Daoy (cell line): Measurements from ENCODE around the gene COL5A2. TPM values are rescaled to one million over a fixed set of nuclear protein-coding genes. Genes with fewer than 3 reads are reported as not detected.
A peak's percentile ranks its signal among the peaks of the same experiment; 100 is the strongest.

ENCODE experiments used
- DNase-seq: peaks from one replicate; pipeline ENCODE4 v3.0.0-alpha.2; 2015; ENCODE audit warnings: low read depth
- total RNA-seq: library from RNA; depleted of rRNA; stranded (reverse); fragments of >200 nt; shearing (Covaris generic); gene quantifications from 2 replicates; pipeline ENCODE4 v1.2.3, GENCODE V29; 2014

Gene COL5A2
- total RNA-seq, 1 experiment from 2014 or later = 34.9 TPM

GRCh38 chr2:189147989-189148388 lies 31.6 kb downstream of the COL5A2 start:
- no peak for DNase-seq

DNA sequence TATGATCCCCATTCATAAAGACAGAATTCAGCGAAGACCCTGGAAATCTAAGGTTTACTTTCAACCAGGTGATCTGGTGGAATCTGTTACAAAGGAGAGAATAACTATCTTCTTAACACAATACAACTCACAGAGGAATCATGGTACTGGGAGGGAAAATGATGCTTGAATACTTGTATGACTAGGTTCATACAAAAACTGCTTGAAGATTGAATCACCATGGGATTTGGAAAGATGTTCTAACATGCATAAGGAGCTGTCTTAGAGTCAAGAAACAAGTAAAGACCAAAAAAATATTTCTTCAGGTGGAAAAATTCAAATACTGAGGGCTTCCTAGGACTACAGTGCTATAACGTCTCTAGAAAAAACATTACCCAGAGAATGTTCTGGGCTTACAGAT lies 32.2 kb downstream of the COL5A2 start:
- no peak for DNase-seq

GRCh38 chr2:189146553-189146952 lies 33.0 kb downstream of the COL5A2 start:
- no peak for DNase-seq

DNA sequence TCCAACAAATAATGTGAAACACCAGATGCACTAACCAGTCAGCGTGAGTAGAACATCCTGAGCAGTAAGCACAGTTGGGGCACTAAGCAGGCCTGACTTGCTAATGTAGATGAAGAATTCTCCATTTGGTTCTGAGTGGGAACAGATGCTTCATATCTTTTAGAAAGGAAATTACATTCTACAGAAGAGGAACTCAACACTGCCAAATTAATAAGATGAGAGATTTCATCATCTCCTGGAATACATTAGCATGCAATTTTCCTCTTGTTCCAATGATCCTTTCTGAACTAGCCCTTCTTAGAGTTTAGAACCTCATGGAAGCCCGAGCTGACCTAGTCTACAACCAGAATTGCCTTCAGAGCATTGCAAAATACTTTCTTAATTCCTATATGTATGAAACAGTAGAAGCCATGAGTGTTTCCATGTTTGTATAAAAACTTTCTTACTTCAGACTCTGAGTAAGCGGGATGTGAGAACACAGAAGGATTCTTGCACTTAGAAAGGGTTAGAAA lies 34.8 kb downstream of the COL5A2 start:
- DNase-seq = no peak

GRCh38 chr2:189143925-189144324 lies 35.6 kb downstream of the COL5A2 start:
- DNase-seq = no peak

- DNase-seq = peak; percentile 47
Observed at GRCh38 chr2:189142893-189143759, 36.4 kb downstream of the COL5A2 start.

DNA sequence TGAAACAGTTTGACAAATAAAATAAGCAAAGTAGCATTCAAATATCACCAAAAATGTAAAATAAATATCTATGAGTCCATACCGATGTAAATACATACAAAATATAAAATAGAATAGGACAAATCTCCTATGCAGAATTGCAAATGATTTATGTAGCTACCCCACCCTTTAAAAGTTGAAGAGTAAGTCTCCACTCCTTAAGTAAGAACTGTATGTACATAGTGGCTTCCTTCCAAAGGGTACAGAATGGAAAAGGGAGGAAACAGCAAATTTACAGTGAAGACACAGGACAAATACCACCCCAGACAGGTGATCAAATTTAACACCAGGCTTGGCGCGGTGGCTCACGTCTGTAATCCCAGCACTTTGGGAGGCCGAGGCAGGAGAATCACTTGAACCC lies 40.8 kb downstream of the COL5A2 start:
- DNase-seq = no peak

GRCh38 chr2:189137519-189137918 lies 42.0 kb downstream of the COL5A2 start:
- no peak for DNase-seq

DNA sequence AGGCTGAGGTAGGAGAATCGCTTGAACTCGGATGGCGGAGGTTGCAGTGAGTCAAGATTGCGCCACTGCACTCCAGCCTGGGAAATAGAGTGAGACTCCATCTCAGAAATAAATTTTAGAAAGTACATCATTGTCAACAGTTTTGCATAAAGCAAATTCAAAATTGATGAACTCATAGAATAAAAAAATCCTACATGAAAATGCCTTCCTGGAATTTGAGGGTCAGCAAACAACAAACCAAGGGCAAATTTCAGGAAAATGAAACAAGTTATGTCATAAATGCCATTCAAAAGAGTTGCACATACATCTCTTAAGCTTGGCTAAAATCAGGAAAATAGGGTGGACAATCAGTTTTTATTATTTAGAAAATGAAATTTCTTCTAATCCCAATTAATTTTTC lies 45.1 kb downstream of the COL5A2 start:
- DNase-seq = no peak

- DNase-seq = no peak
Observed at GRCh38 chr2:189131991-189132390, 47.6 kb downstream of the COL5A2 start.

GRCh38 chr2:189129971-189130370 lies 49.6 kb downstream of the COL5A2 start:
- peak; percentile 51 for DNase-seq

DNA sequence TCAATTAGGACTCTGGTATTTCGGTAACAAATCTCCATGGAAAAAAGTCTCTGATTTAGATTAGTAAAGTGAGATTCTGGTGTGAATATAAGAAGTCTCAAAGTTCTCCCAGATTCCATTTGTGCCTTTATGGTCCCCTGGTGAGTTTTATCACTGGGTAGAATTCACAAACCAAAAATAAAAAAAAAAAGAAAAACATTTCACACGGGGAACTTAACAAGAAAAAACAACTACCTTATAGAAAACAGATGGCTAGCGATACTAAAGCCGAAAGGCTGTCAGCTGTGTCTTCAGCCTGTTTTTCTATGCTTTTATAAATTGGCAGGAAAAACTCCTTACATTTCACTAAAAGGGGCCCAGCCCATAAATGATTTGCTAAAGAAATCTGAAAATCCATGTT lies 50.6 kb downstream of the COL5A2 start:
- DNase-seq = no peak

GRCh38 chr2:189127756-189128155 lies 51.8 kb downstream of the COL5A2 start:
- DNase-seq = no peak

DNA sequence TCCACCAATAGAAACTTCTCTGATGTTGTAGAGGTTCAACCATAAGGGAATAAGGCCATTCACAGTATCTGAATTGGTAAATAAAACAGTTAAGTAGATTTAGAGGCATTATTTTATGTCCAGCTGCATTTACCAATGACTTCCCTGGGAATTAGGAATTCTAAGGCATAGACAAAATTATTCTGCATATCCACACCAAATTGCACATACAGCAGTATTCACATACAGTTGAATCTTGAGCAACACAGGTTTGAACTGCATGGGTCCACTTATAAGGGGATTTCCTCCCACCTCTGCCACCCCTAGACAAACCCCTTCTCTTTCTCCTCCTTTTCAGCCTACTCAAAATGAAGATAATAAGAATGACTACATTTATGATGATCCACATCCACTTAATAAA lies 54.4 kb downstream of the COL5A2 start:
- DNase-seq = no peak

DNA sequence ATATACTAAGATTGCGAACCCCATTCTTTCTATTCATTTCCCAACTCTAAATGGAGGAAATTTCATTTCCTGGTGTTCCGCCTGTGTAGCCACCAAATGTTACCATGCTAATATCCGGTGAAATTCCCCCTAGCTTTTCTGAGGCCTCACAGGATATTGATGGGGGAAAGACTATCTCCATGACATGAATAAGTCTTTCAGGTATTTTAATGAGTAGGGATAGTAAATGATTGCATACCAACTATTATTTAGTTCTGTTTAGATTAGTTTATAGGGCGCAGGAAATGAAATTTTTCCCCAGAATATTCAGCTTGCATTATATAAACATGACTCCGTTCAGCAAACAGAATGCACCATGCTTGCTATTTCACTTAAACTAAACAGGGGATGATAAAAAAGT lies 55.4 kb downstream of the COL5A2 start:
- no peak for DNase-seq

DNA sequence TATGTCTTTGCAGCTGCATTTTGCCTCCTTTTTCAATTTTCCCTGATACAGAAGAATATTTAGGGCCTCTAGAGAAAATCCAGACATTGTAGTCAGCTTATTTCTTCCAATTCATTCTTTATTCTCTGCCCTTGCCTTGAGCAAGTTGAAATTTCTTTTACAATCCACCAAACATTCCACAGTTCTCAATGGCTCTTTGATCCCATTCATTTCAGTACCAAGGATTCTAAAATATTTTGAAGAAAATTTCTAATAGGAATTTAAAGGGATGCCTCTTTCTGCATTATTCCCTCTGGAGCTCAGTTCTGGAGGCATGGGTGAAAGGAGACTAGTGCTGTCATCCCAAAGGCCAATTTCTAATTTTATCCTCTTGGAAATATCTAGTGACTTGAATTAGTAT lies 61.2 kb downstream of the COL5A2 start:
- no peak for DNase-seq

GRCh38 chr2:189116979-189117378 lies 62.6 kb downstream of the COL5A2 start:
- no peak for DNase-seq

GRCh38 chr2:189116087-189116486 lies 63.5 kb downstream of the COL5A2 start:
- no peak for DNase-seq

- DNase-seq = no peak
Observed at GRCh38 chr2:189115126-189115525, 64.4 kb downstream of the COL5A2 start.

DNA sequence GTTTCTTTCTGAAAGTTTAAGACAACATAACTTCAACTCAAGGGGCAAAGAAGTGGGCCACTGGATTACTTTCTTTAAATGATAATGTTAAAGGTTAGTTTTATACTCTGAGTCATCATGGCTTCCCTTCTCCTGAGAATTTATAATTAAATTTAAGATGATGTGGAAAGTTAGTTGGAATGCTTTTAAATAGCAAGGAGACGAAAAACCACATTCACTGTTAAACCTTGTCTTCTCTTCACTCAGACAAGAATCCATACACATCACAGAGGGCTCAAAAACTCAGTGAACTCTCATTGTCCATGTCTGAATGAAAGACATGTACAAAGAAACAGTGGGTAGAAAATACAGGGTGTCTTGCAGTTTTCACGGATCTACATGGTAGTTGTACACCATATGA lies 65.6 kb downstream of the COL5A2 start:
- no peak for DNase-seq

- DNase-seq = no peak
Observed at GRCh38 chr2:189111063-189111715, 68.4 kb downstream of the COL5A2 start.

- DNase-seq = no peak
Observed at GRCh38 chr2:189109921-189110397, 69.6 kb downstream of the COL5A2 start.

- no peak for DNase-seq
Observed at GRCh38 chr2:189104934-189105333, 74.6 kb downstream of the COL5A2 start.
